SK-N-SH treated with all-trans-retinoic acid at 6 μM for 48 hours (cell line): ENCODE results near the gene PON3.

Experiments
- ARNTL ChIP-seq: fragments of 450-650 bp; formaldehyde crosslinking; IDR thresholded peaks from 2 replicates; pipeline ENCODE4 v1.5.0; 2020; ENCODE audit warnings: low read depth, mild to moderate bottlenecking, moderate library complexity, borderline replicate concordance
- CSDC2 ChIP-seq: fragments of 250-450 bp; sonication (Bioruptor Pico); IDR thresholded peaks from 2 replicates; pipeline ENCODE4 v1.5.0; 2020; ENCODE audit warnings: mild to moderate bottlenecking, moderate library complexity
- GLIS3 ChIP-seq: fragments of 250-450 bp; sonication (Bioruptor Pico); IDR thresholded peaks from 2 replicates; pipeline ENCODE4 v1.5.0; 2020; ENCODE audit warnings: mild to moderate bottlenecking, moderate library complexity
- OSR1 ChIP-seq: fragments of 250-450 bp; sonication (Bioruptor Pico); IDR thresholded peaks from 2 replicates; pipeline ENCODE4 v1.8.0; 2022; ENCODE audit warnings: moderate library complexity, mild to moderate bottlenecking, inconsistent platforms
- RARB ChIP-seq: fragments of 250-450 bp; sonication (Bioruptor Pico); IDR thresholded peaks from 2 replicates; pipeline ENCODE4 v1.8.0; 2021; ENCODE audit warnings: mild to moderate bottlenecking, moderate library complexity
- SNAI2 ChIP-seq: fragments of 250-450 bp; sonication (Bioruptor Pico); IDR thresholded peaks from 2 replicates; pipeline ENCODE4 v1.5.0; 2020; ENCODE audit warnings: mild to moderate bottlenecking, moderate library complexity
- TCF4 ChIP-seq: fragments of 250-450 bp; sonication (Bioruptor Pico); IDR thresholded peaks from 2 replicates; pipeline ENCODE4 v1.8.0; 2021; ENCODE audit warnings: mild to moderate bottlenecking, moderate library complexity, borderline replicate concordance
- ZFP3 ChIP-seq: fragments of 250-450 bp; sonication (Bioruptor Pico); IDR thresholded peaks from 2 replicates; pipeline ENCODE4 v1.5.0; 2020; ENCODE audit warnings: mild to moderate bottlenecking, moderate library complexity
- ZNF565 ChIP-seq: fragments of 450-650 bp; formaldehyde crosslinking; conservative IDR thresholded peaks from 2 replicates; pipeline ENCODE4 v1.5.0; 2020; ENCODE audit warnings: low read depth, mild to moderate bottlenecking, moderate library complexity
- ZNF70 ChIP-seq: fragments of 450-650 bp; formaldehyde crosslinking; IDR thresholded peaks from 2 replicates; pipeline ENCODE4 v1.5.0; 2020; ENCODE audit warnings: mild to moderate bottlenecking, moderate library complexity
- TF ChIP-seq, protein P1 (sequence below): fragments of 250-450 bp; sonication (Bioruptor Pico); IDR thresholded peaks from 2 replicates; pipeline ENCODE4 v1.5.0; 2020; ENCODE audit warnings: mild to moderate bottlenecking, moderate library complexity
- TF ChIP-seq, protein P2 (sequence below): fragments of 250-450 bp; sonication (Bioruptor Pico); IDR thresholded peaks from 2 replicates; pipeline ENCODE4 v1.8.0; 2020; ENCODE audit warnings: mild to moderate bottlenecking, moderate library complexity, borderline replicate concordance
- TF ChIP-seq, protein P3 (sequence below): fragments of 250-450 bp; sonication (Bioruptor Pico); IDR thresholded peaks from 2 replicates; pipeline ENCODE4 v1.5.1; 2021; ENCODE audit warnings: mild to moderate bottlenecking, moderate library complexity
- TF ChIP-seq, protein P4 (sequence below): fragments of 250-450 bp; sonication (Bioruptor Pico); IDR thresholded peaks from 2 replicates; pipeline ENCODE4 v1.8.0; 2021; ENCODE audit warnings: low read depth, mild to moderate bottlenecking, moderate library complexity, borderline replicate concordance

DNA sequence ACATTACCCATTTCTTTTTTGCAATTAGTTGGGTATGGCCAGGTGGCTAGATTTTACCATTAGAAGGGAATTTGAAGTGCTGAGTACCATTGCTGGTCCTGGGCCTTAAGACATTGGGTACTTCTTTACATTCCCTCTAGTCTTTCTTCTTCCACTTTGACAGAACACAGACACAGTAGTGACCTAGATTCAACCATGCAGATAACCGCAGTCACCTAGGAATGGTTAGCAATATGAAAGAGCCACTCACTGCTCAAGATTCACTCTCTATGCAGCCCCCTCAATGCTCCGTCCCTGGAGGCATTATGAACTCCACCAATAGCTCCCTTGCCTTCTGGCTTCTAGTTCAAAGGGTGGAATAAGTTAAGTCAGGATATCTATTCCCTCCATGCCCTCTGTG is 55.7 kb downstream of the PON3 start:
- TF ChIP-seq ZFP3 (CRISPR knock-in tag) (no peak), TCF4 (CRISPR knock-in tag) (no peak), ZNF70 (no peak), ZNF565 (CRISPR knock-in tag) (no peak), OSR1 (CRISPR knock-in tag) (no peak), CSDC2 (CRISPR knock-in tag) (no peak), ARNTL (CRISPR knock-in tag) (no peak), SNAI2 (no peak), GLIS3 (no peak), RARB (no peak)
- TF ChIP-seq, protein P1, sequence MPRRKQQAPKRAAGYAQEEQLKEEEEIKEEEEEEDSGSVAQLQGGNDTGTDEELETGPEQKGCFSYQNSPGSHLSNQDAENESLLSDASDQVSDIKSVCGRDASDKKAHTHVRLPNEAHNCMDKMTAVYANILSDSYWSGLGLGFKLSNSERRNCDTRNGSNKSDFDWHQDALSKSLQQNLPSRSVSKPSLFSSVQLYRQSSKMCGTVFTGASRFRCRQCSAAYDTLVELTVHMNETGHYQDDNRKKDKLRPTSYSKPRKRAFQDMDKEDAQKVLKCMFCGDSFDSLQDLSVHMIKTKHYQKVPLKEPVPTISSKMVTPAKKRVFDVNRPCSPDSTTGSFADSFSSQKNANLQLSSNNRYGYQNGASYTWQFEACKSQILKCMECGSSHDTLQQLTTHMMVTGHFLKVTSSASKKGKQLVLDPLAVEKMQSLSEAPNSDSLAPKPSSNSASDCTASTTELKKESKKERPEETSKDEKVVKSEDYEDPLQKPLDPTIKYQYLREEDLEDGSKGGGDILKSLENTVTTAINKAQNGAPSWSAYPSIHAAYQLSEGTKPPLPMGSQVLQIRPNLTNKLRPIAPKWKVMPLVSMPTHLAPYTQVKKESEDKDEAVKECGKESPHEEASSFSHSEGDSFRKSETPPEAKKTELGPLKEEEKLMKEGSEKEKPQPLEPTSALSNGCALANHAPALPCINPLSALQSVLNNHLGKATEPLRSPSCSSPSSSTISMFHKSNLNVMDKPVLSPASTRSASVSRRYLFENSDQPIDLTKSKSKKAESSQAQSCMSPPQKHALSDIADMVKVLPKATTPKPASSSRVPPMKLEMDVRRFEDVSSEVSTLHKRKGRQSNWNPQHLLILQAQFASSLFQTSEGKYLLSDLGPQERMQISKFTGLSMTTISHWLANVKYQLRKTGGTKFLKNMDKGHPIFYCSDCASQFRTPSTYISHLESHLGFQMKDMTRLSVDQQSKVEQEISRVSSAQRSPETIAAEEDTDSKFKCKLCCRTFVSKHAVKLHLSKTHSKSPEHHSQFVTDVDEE, result no peak
- TF ChIP-seq, protein P2, sequence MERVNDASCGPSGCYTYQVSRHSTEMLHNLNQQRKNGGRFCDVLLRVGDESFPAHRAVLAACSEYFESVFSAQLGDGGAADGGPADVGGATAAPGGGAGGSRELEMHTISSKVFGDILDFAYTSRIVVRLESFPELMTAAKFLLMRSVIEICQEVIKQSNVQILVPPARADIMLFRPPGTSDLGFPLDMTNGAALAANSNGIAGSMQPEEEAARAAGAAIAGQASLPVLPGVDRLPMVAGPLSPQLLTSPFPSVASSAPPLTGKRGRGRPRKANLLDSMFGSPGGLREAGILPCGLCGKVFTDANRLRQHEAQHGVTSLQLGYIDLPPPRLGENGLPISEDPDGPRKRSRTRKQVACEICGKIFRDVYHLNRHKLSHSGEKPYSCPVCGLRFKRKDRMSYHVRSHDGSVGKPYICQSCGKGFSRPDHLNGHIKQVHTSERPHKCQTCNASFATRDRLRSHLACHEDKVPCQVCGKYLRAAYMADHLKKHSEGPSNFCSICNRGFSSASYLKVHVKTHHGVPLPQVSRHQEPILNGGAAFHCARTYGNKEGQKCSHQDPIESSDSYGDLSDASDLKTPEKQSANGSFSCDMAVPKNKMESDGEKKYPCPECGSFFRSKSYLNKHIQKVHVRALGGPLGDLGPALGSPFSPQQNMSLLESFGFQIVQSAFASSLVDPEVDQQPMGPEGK (CRISPR knock-in tag), result no peak
- TF ChIP-seq, protein P3, sequence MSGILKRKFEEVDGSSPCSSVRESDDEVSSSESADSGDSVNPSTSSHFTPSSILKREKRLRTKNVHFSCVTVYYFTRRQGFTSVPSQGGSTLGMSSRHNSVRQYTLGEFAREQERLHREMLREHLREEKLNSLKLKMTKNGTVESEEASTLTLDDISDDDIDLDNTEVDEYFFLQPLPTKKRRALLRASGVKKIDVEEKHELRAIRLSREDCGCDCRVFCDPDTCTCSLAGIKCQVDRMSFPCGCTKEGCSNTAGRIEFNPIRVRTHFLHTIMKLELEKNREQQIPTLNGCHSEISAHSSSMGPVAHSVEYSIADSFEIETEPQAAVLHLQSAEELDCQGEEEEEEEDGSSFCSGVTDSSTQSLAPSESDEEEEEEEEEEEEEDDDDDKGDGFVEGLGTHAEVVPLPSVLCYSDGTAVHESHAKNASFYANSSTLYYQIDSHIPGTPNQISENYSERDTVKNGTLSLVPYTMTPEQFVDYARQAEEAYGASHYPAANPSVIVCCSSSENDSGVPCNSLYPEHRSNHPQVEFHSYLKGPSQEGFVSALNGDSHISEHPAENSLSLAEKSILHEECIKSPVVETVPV (CRISPR knock-in tag), result no peak
- TF ChIP-seq, protein P4, sequence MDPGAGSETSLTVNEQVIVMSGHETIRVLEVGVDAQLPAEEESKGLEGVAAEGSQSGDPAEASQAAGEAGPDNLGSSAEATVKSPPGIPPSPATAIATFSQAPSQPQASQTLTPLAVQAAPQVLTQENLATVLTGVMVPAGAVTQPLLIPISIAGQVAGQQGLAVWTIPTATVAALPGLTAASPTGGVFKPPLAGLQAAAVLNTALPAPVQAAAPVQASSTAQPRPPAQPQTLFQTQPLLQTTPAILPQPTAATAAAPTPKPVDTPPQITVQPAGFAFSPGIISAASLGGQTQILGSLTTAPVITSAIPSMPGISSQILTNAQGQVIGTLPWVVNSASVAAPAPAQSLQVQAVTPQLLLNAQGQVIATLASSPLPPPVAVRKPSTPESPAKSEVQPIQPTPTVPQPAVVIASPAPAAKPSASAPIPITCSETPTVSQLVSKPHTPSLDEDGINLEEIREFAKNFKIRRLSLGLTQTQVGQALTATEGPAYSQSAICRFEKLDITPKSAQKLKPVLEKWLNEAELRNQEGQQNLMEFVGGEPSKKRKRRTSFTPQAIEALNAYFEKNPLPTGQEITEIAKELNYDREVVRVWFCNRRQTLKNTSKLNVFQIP, result no peak
